ENCODE results near the gene TPSD1.

The TPSD1 gene

DNA sequence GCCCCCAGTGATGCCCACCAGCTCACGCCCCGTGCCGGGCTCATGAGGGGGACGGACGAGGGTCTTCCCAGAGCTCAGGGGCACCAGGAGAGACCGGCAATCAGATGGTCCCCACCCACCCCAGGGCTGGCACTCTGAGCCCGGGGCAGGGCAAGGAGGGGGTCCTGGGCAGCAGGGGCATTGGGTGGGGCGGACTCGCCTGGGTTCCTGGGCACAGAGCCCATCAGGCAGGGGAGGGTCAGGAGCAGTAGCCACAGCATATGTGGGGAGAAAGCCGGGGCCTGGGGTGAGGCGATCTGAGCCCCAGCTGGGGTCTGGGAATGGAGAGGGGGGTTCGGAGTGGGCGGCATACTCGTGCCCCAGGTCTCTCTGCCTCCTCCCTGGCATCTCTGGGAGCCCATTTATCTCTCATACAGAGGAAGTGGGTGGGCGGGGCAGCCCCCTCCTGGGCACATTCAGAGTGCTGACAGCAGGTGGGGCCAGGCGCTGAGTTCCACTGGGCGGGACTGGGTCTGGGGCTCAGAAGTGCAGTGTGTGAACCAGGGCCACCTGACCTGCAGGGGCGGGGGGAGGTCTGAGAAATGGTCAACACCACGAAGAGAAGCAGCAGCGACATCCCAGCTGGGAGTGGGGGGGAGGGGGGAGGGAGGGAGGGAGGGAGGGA is 33.1 kb downstream of the TPSD1 start:
- no peak for TF ChIP-seq EZH2phosphoT487 (conservative IDR thresholded peaks at IDR 0.05; ENCODE audit: low read length)
- TF ChIP-seq, protein P1, sequence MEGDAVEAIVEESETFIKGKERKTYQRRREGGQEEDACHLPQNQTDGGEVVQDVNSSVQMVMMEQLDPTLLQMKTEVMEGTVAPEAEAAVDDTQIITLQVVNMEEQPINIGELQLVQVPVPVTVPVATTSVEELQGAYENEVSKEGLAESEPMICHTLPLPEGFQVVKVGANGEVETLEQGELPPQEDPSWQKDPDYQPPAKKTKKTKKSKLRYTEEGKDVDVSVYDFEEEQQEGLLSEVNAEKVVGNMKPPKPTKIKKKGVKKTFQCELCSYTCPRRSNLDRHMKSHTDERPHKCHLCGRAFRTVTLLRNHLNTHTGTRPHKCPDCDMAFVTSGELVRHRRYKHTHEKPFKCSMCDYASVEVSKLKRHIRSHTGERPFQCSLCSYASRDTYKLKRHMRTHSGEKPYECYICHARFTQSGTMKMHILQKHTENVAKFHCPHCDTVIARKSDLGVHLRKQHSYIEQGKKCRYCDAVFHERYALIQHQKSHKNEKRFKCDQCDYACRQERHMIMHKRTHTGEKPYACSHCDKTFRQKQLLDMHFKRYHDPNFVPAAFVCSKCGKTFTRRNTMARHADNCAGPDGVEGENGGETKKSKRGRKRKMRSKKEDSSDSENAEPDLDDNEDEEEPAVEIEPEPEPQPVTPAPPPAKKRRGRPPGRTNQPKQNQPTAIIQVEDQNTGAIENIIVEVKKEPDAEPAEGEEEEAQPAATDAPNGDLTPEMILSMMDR (IDR thresholded peaks at IDR 0.05; ENCODE audit: insufficient read depth, low read length, poor library complexity, severe bottlenecking), result no peak
- H3K4me2 ChIP-seq (ENCODE audit: low read depth, low read length, poor library complexity, severe bottlenecking), result no peak overlapping the region
- H3K9me3 ChIP-seq (ENCODE audit: insufficient read depth, low read length), result no peaks in the 10 kb centered on the region
- H3K9me2 ChIP-seq (replicated peaks; ENCODE audit: insufficient read depth, low read length), result no peaks in the 10 kb centered on the region
- no peaks in the 10 kb centered on the region for H3K36me3 ChIP-seq (ENCODE audit: low read length)
- H2AFZ ChIP-seq (ENCODE audit: low read depth, low read length, severe bottlenecking), result no peak overlapping the region
- H3K4me3 ChIP-seq (ENCODE audit: insufficient read depth, low read length, poor library complexity, severe bottlenecking), result no peak overlapping the region
- H3K9ac ChIP-seq (ENCODE audit: low read length), result no peak overlapping the region
- H3K27me3 ChIP-seq (ENCODE audit: low read length), result no peaks in the 10 kb centered on the region
- no peaks in the 10 kb centered on the region for H3K79me2 ChIP-seq (ENCODE audit: insufficient read depth, low read length)
- no peaks in the 10 kb centered on the region for H4K20me1 ChIP-seq (ENCODE audit: low read depth, low read length)
- no peaks in the 10 kb centered on the region for H3F3A ChIP-seq (ENCODE audit: insufficient read depth)
- H3K27ac ChIP-seq (ENCODE audit: low read depth, low read length), result no peak overlapping the region

DNA sequence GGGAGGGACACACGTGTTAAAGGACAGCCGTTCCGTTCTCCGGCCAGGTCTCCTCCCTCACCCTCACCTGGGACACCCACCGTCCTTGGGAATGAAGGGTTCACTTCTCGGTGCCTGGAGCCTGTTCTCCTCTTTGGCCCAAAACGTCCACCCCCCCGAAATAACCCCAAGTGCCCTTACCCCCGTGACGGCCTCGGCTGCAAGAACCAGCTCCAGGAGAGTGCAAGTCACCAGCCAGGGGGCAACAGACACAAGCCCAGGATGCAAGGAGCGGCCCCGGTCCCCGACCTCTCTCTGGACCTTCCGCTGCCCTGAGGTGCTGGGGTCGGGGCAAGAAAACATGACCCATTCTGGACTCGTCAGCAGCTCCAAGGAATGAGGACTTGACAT is 33.6 kb downstream of the TPSD1 start:
- H3K4me3 ChIP-seq (ENCODE audit: insufficient read depth, low read length, poor library complexity, severe bottlenecking), result no peak overlapping the region
- no peaks in the 10 kb centered on the region for H3K36me3 ChIP-seq (ENCODE audit: low read length)
- H3K4me2 ChIP-seq (ENCODE audit: low read depth, low read length, poor library complexity, severe bottlenecking), result no peak overlapping the region
- no peaks in the 10 kb centered on the region for H3K9me3 ChIP-seq (ENCODE audit: insufficient read depth, low read length)
- no peaks in the 10 kb centered on the region for H4K20me1 ChIP-seq (ENCODE audit: low read depth, low read length)
- H3F3A ChIP-seq (ENCODE audit: insufficient read depth), result no peaks in the 10 kb centered on the region
- no peaks in the 10 kb centered on the region for H3K79me2 ChIP-seq (ENCODE audit: insufficient read depth, low read length)
- H3K9ac ChIP-seq (ENCODE audit: low read length), result no peak overlapping the region
- no peaks in the 10 kb centered on the region for H3K9me2 ChIP-seq (replicated peaks; ENCODE audit: insufficient read depth, low read length)
- no peak overlapping the region for H2AFZ ChIP-seq (ENCODE audit: low read depth, low read length, severe bottlenecking)
- no peaks in the 10 kb centered on the region for H3K27me3 ChIP-seq (ENCODE audit: low read length)
- H3K27ac ChIP-seq (ENCODE audit: low read depth, low read length), result no peak overlapping the region
- TF ChIP-seq, protein P1 (IDR thresholded peaks at IDR 0.05; ENCODE audit: insufficient read depth, low read length, poor library complexity, severe bottlenecking), result no peak
- TF ChIP-seq EZH2phosphoT487 (conservative IDR thresholded peaks at IDR 0.05; ENCODE audit: low read length), result no peak

DNA sequence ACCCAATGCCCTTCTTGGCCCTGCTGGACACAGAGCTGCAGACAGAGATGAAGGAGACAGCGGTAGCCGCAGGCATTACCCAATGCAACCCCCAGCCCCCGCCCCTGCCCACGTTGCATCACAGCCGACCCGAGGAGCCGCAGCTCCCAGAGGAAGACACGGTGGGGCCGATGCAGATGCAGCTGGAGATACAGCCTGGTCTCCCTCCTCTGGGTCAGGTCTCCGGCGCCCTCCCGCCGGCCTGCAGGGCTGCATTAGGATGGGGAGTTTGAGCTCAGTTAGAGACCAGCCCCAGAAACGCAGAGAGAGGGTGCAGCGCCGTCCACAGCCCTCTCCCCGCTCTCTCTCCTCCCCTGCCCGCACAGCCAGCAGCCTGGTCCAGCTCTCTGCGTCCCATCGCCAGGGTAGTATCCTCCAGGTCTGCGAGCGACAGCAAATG is 34.2 kb downstream of the TPSD1 start:
- H3K27me3 ChIP-seq (ENCODE audit: low read length), result no peaks in the 10 kb centered on the region

More for the DNA sequence above, 34.2 kb downstream of the TPSD1 start:
- no peak overlapping the region for H3K9ac ChIP-seq (ENCODE audit: low read length)
- H3K36me3 ChIP-seq (ENCODE audit: low read length), result no peaks in the 10 kb centered on the region
- H4K20me1 ChIP-seq (ENCODE audit: low read depth, low read length), result no peaks in the 10 kb centered on the region
- no peak overlapping the region for H3K4me2 ChIP-seq (ENCODE audit: low read depth, low read length, poor library complexity, severe bottlenecking)
- H3K9me3 ChIP-seq (ENCODE audit: insufficient read depth, low read length), result no peaks in the 10 kb centered on the region
- no peaks in the 10 kb centered on the region for H3K9me2 ChIP-seq (replicated peaks; ENCODE audit: insufficient read depth, low read length)
- H2AFZ ChIP-seq (ENCODE audit: low read depth, low read length, severe bottlenecking), result no peak overlapping the region
- H3K4me3 ChIP-seq (ENCODE audit: insufficient read depth, low read length, poor library complexity, severe bottlenecking), result no peak overlapping the region
- TF ChIP-seq EZH2phosphoT487 (conservative IDR thresholded peaks at IDR 0.05; ENCODE audit: low read length), result no peak
- TF ChIP-seq, protein P1 (IDR thresholded peaks at IDR 0.05; ENCODE audit: insufficient read depth, low read length, poor library complexity, severe bottlenecking), result no peak
- no peaks in the 10 kb centered on the region for H3F3A ChIP-seq (ENCODE audit: insufficient read depth)
- H3K79me2 ChIP-seq (ENCODE audit: insufficient read depth, low read length), result no peaks in the 10 kb centered on the region
- H3K27ac ChIP-seq (ENCODE audit: low read depth, low read length), result no peak overlapping the region

Data from SU-DHL-6 (cell line).